OCI-LY3 (cell line): ENCODE data around the gene SLC25A24.
A peak's percentile ranks its signal among the peaks of the same experiment; 100 is the strongest.

Experiments
- H2AFZ ChIP-seq: fragments of 200-600, 300-600 bp; shearing (Covaris generic); 2 replicates; pipeline ENCODE4 v1.6.0; 2014; ENCODE audit warnings: antibody characterized with exemption, low read depth, low read length
- H3K27ac ChIP-seq: fragments of 200-600, 300-600 bp; sonication (generic); 2 replicates; pipeline ENCODE4 v1.5.1; 2014; ENCODE audit warnings: mild to moderate bottlenecking, low read length, moderate library complexity, mixed read lengths
- H3K27me3 ChIP-seq: fragments of 200-600, 300-600 bp; sonication (generic); 2 replicates; pipeline ENCODE4 v1.6.1; 2014; ENCODE audit warnings: low read depth, low read length, mixed read lengths
- H3K36me3 ChIP-seq: fragments of 200-600, 300-600 bp; sonication (generic); replicated peaks from 2 replicates; pipeline ENCODE3; 2014; ENCODE audit warnings: low read depth, low read length, mixed read lengths
- H3K4me1 ChIP-seq: fragments of 300-600, 200-600 bp; sonication (generic); 2 replicates; pipeline ENCODE4 v1.6.1; 2014; ENCODE audit warnings: low read length, mixed read lengths
- H3K4me2 ChIP-seq: fragments of 200-600, 300-600 bp; sonication (generic); 2 replicates; pipeline ENCODE4 v1.6.1; 2014; ENCODE audit warnings: low read length, mixed read lengths
- H3K4me3 ChIP-seq: fragments of 300-600, 200-600 bp; sonication (generic); 2 replicates; pipeline ENCODE4 v1.5.1; 2014; ENCODE audit warnings: antibody characterized with exemption, mild to moderate bottlenecking, low read length, moderate library complexity
- H3K79me2 ChIP-seq: fragments of 300-600, 200-600 bp; shearing (Covaris generic); 2 replicates; pipeline ENCODE4 v1.6.1; 2014; ENCODE audit warnings: mild to moderate bottlenecking, low read length, mixed read lengths
- H3K9ac ChIP-seq: fragments of 300-600, 200-600 bp; shearing (Covaris generic); 2 replicates; pipeline ENCODE4 v1.6.0; 2014; ENCODE audit warnings: mild to moderate bottlenecking, low read length, moderate library complexity
- H3K9me3 ChIP-seq: fragments of 200-600, 300-600 bp; shearing (Covaris generic); 2 replicates; pipeline ENCODE4 v1.6.1; 2014; ENCODE audit warnings: low read length, mixed read lengths; ENCODE audit not compliant: insufficient read depth
- H4K20me1 ChIP-seq: fragments of 200-600, 300-600 bp; sonication (generic); 2 replicates; pipeline ENCODE4 v1.6.1; 2016; ENCODE audit warnings: low read length, mixed read lengths; ENCODE audit not compliant: insufficient read depth
- EZH2phosphoT487 ChIP-seq: fragments of 200-600 bp; shearing (Covaris generic); IDR thresholded peaks from 2 replicates; pipeline ENCODE4 v1.6.1; 2018; ENCODE audit warnings: antibody characterized with exemption, mixed run types, low read depth
- TF ChIP-seq, protein P1 (sequence below): fragments of 200-600, 300-600 bp; sonication (generic); IDR thresholded peaks from 2 replicates; pipeline ENCODE4 v1.5.1; 2014; ENCODE audit warnings: antibody characterized with exemption, low read length, low read depth

SLC25A24 gene

DNA sequence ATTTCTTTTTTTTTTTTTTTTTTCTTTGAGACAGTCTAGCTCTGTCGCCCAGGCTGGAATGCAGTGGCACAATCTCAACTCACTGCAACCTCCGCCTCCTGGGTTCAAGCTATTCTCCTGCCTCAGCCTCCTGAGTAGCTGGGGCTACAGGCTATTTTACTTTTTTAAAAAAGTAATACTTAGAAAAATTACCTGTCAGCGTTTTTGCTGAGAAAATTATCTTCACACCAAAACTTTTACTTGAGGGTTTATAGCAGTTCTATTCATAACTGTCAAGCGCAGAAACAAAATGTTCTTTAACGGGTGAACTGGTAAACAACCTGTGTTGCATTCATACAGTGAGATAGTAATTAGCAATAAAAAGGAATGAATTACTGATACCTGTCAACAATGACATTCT is 1.5 kb upstream of the SLC25A24 start:
- H4K20me1 ChIP-seq, result no peaks in the 10 kb centered on the region
- H3K4me2 ChIP-seq, result no peak overlapping the region
- H3K79me2 ChIP-seq, result peaks cover 3% of the 10 kb centered on the region; the same call in 1 of the 2 replicates
- no peak overlapping the region for H3K27ac ChIP-seq
- H3K4me1 ChIP-seq, result peaks cover 9% of the 10 kb centered on the region; the same call in 1 of the 2 replicates
- no peaks in the 10 kb centered on the region for H3K36me3 ChIP-seq
- no peak overlapping the region for H2AFZ ChIP-seq
- no peaks in the 10 kb centered on the region for H3K9me3 ChIP-seq
- H3K9ac ChIP-seq, result no peak overlapping the region
- peaks cover 4% of the 10 kb centered on the region; the same call in 1 of the 2 replicates for H3K27me3 ChIP-seq
- TF ChIP-seq, protein P1, sequence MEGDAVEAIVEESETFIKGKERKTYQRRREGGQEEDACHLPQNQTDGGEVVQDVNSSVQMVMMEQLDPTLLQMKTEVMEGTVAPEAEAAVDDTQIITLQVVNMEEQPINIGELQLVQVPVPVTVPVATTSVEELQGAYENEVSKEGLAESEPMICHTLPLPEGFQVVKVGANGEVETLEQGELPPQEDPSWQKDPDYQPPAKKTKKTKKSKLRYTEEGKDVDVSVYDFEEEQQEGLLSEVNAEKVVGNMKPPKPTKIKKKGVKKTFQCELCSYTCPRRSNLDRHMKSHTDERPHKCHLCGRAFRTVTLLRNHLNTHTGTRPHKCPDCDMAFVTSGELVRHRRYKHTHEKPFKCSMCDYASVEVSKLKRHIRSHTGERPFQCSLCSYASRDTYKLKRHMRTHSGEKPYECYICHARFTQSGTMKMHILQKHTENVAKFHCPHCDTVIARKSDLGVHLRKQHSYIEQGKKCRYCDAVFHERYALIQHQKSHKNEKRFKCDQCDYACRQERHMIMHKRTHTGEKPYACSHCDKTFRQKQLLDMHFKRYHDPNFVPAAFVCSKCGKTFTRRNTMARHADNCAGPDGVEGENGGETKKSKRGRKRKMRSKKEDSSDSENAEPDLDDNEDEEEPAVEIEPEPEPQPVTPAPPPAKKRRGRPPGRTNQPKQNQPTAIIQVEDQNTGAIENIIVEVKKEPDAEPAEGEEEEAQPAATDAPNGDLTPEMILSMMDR, result no peak
- TF ChIP-seq EZH2phosphoT487, result no peak
- H3K4me3 ChIP-seq, result no peak overlapping the region

GRCh38 chr1:108200687-108201051 is 526 bp upstream of the SLC25A24 start:
- no peaks in the 10 kb centered on the region for H3K36me3 ChIP-seq
- no peaks in the 10 kb centered on the region for H4K20me1 ChIP-seq
- TF ChIP-seq EZH2phosphoT487, result no peak
- TF ChIP-seq, protein P1, result peak; percentile 51
- H3K9ac ChIP-seq, result peak overlapping the region; percentile 90
- H3K27me3 ChIP-seq, result peaks cover 4% of the 10 kb centered on the region; the same call in 1 of the 2 replicates
- no peaks in the 10 kb centered on the region for H3K9me3 ChIP-seq
- H3K4me3 ChIP-seq, result peak overlapping the region; percentile 100
- peak overlapping the region; percentile 90 for H2AFZ ChIP-seq
- H3K4me2 ChIP-seq, result peak overlapping the region; percentile 86
- peaks cover 9% of the 10 kb centered on the region; the same call in 1 of the 2 replicates for H3K4me1 ChIP-seq
- 0 out of 2 replicates have a peak overlapping the region, but pooled peaks have one; percentile 3 for H3K27ac ChIP-seq
- H3K79me2 ChIP-seq, result peaks cover 3% of the 10 kb centered on the region; the same call in 1 of the 2 replicates

DNA sequence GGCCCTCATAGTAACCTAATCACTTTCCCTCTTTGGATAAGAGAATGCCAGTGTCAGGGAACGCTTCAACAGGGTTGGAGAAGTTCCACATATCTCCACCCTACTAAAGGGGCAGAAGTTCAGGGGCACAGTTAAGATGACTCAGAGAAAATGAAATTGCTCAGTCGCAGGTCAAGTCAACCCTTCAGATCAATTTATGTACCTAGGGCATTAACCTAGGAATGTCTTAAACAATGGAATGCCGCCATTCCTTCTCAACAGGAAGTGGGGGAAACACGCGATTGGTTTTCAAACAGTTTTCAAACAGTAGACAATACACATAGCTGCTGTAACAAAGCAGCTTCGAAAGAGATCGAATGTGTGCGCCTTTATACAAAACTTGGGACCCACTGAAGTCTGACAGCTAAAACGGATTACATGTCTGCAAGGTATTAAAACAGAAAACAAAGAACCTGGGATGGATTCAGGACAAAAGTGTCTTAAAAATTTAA is 897 bp downstream of the SLC25A24 start:
- Histone ChIP-seq H3K79me2 (peaks cover 3% of the 10 kb centered on the region; the same call in 1 of the 2 replicates), H3K27me3 (peaks cover 4% of the 10 kb centered on the region; the same call in 1 of the 2 replicates), H3K4me3 (peak overlapping the region; percentile 100), H3K9ac (peak overlapping the region; percentile 90), H2AFZ (peak overlapping the region; percentile 92; the same call in 1 of the 2 replicates), H3K4me2 (peak overlapping the region; percentile 86), H3K9me3 (no peaks in the 10 kb centered on the region), H3K36me3 (no peaks in the 10 kb centered on the region), H3K27ac (no peak overlapping the region), H4K20me1 (no peaks in the 10 kb centered on the region), H3K4me1 (peaks cover 9% of the 10 kb centered on the region; the same call in 1 of the 2 replicates)
- TF ChIP-seq, protein P1, result no peak
- no peak for TF ChIP-seq EZH2phosphoT487

- Histone ChIP-seq H3K4me1 (peaks cover 2% of the 10 kb centered on the region; the same call in 1 of the 2 replicates), H3K27ac (no peak overlapping the region), H3K9me3 (no peaks in the 10 kb centered on the region), H2AFZ (no peak overlapping the region), H3K4me3 (no peak overlapping the region), H3K27me3 (no peaks in the 10 kb centered on the region), H3K79me2 (no peaks in the 10 kb centered on the region), H3K36me3 (no peaks in the 10 kb centered on the region), H3K4me2 (no peak overlapping the region), H3K9ac (no peak overlapping the region), H4K20me1 (no peaks in the 10 kb centered on the region)
- no peak for TF ChIP-seq EZH2phosphoT487
- TF ChIP-seq, protein P1, result no peak
Measured at GRCh38 chr1:108194051-108194450, 6.1 kb downstream of the SLC25A24 start.
